ENCODE measurements around the gene TMEM259.

Gene TMEM259

GRCh38 chr19:1055886-1056620 is 35.1 kb upstream of the TMEM259 start:
- DNase-seq (ENCODE audit: low spot score) = no peak

GRCh38 chr19:1055028-1055425 is 34.1 kb upstream of the TMEM259 start:
- DNase-seq (ENCODE audit: low spot score) = no peak

GRCh38 chr19:1054102-1055027 is 33.4 kb upstream of the TMEM259 start:
- DNase-seq (ENCODE audit: low spot score) = no peak

GRCh38 chr19:1053176-1054101 is 32.5 kb upstream of the TMEM259 start:
- DNase-seq (ENCODE audit: low spot score) = no peak

- no peak for DNase-seq (ENCODE audit: low spot score)
Observed at GRCh38 chr19:1052349-1052975, 31.5 kb upstream of the TMEM259 start.

- DNase-seq (ENCODE audit: low spot score) = no peak
Observed at GRCh38 chr19:1051791-1052190, 30.9 kb upstream of the TMEM259 start.

- no peak for DNase-seq (ENCODE audit: low spot score)
Observed at GRCh38 chr19:1050989-1051788, 30.3 kb upstream of the TMEM259 start.

- DNase-seq (ENCODE audit: low spot score) = no peak
Observed at GRCh38 chr19:1049800-1050199, 28.9 kb upstream of the TMEM259 start.

- no peak for DNase-seq (ENCODE audit: low spot score)
Observed at GRCh38 chr19:1049106-1049505, 28.2 kb upstream of the TMEM259 start.

- no peak for DNase-seq (ENCODE audit: low spot score)
Observed at GRCh38 chr19:1047696-1048147, 26.8 kb upstream of the TMEM259 start.

- no peak for DNase-seq (ENCODE audit: low spot score)
Observed at GRCh38 chr19:1046836-1047695, 26.1 kb upstream of the TMEM259 start.

GRCh38 chr19:1046117-1046626 is 25.2 kb upstream of the TMEM259 start:
- no peak for DNase-seq (ENCODE audit: low spot score)

GRCh38 chr19:1045247-1045603 is 24.3 kb upstream of the TMEM259 start:
- DNase-seq (ENCODE audit: low spot score) = peak; percentile 55

GRCh38 chr19:1042689-1043511 is 22.0 kb upstream of the TMEM259 start:
- DNase-seq (ENCODE audit: low spot score) = no peak

GRCh38 chr19:1041835-1042685 is 21.1 kb upstream of the TMEM259 start:
- DNase-seq (ENCODE audit: low spot score) = no peak

GRCh38 chr19:1041272-1041834 is 20.4 kb upstream of the TMEM259 start:
- no peak for DNase-seq (ENCODE audit: low spot score)

All from kidney tubule cell (primary cell).